K562 (cell line): ENCODE data around the gene RNF207. TPM values are rescaled to one million over a fixed set of nuclear protein-coding genes. Genes with fewer than 3 reads are reported as not detected.

ENCODE experiments used
- ATAC-seq: fragments of 200-7000 bp; cut with Tn5 transposase; 3 replicates; pipeline ENCODE4 v1.9.1; 2020; ENCODE audit warnings: moderate library complexity
- BruUV-seq: library from RNA; stranded (reverse); fragments of 400-500 nt; replicated peaks from 2 replicates; lab custom pipeline; 2021; lab: Mats Ljungman, UMichigan
- CTCF ChIA-PET: fragments of 300-600 bp; formaldehyde crosslinking; extraction: SDS; loops from one replicate; lab custom pipeline; 2021; ENCODE audit warnings: low intra/inter-chr PET ratio; lab: Yijun Ruan, JAX
- POLR2A ChIA-PET: fragments of 300-600, 350-650 bp; sonication (Branson Sonifier 250); formaldehyde crosslinking; extraction: SDS; loops from one replicate; lab custom pipeline; 2021; ENCODE audit warnings: antibody characterized with exemption, inconsistent platforms; lab: Yijun Ruan, JAX
- DNase-seq, 4 experiments: peaks; one replicate each; pipeline versions ENCODE4 v3.0.0 to v3.0.0-alpha.2; 2011 to 2018; ENCODE audit warnings: low spot score in 3 of 4, mixed read lengths in 3 of 4; ENCODE audit errors: extremely low read depth in 1 of 4
- FAIRE-seq: peaks from 2 replicates; lab custom pipeline; 2011; peaks lifted over from hg19 to GRCh38; lab: Jason Lieb, UNC
- H2AFZ ChIP-seq: 2 replicates; pipeline ENCODE4 v1.6.0; 2011; ENCODE audit warnings: low read depth, low read length, control low read depth, inconsistent platforms
- H3K27ac ChIP-seq: fragments of 200-600 bp; 3 replicates; pipeline ENCODE4 v1.8.0; 2011; ENCODE audit warnings: low read depth, mild to moderate bottlenecking, control low read depth, inconsistent platforms, low read length, moderate library complexity, mixed read lengths; ENCODE audit errors: extremely low read depth
- H3K27me3 ChIP-seq, 2 experiments: fragments of 300-600 bp in 1 of 2; 2 replicates in 1 of 2; 3 replicates in 1 of 2; pipeline versions ENCODE4 v1.6.0 to v1.8.0; 2011; ENCODE audit warnings: inconsistent platforms in 2 of 2, low read length in 2 of 2, mild to moderate bottlenecking in 1 of 2, mixed read lengths in 1 of 2, moderate library complexity in 1 of 2; ENCODE audit not compliant: control insufficient read depth in 2 of 2, insufficient read depth in 2 of 2
- H3K36me3 ChIP-seq: fragments of 300-600 bp; 3 replicates; pipeline ENCODE4 v1.8.0; 2011; ENCODE audit warnings: mild to moderate bottlenecking, low read length, inconsistent platforms; ENCODE audit not compliant: control insufficient read depth, insufficient read depth
- H3K4me1 ChIP-seq, 2 experiments: fragments of 200-600 bp in 1 of 2; replicated peaks in 1 of 2; 2 replicates in 1 of 2; 3 replicates in 1 of 2; pipeline versions ENCODE4 v1.5.1 to v1.8.0; 2011; ENCODE audit warnings: inconsistent platforms in 2 of 2, low read length in 2 of 2, mild to moderate bottlenecking in 1 of 2, mixed read lengths in 1 of 2, moderate library complexity in 1 of 2; ENCODE audit not compliant: control insufficient read depth in 2 of 2, insufficient read depth in 2 of 2
- H3K4me2 ChIP-seq: 2 replicates; pipeline ENCODE4 v1.6.1; 2011; ENCODE audit warnings: low read length, control low read depth, inconsistent platforms, mixed read lengths; ENCODE audit not compliant: insufficient read depth
- H3K4me3 ChIP-seq: fragments of 200-600 bp; sonication (generic), shearing (Covaris generic); 2 replicates; pipeline ENCODE4 v1.5.1; 2016; ENCODE audit warnings: control low read depth, inconsistent platforms
- H3K79me2 ChIP-seq: fragments of 200-600 bp; 3 replicates; pipeline ENCODE4 v1.8.0; 2011; ENCODE audit warnings: low read length, inconsistent platforms; ENCODE audit not compliant: control insufficient read depth, insufficient read depth
- H3K9ac ChIP-seq, 2 experiments: 2 replicates each; pipeline versions ENCODE4 v1.6.0 to v1.6.1; 2011; ENCODE audit warnings: low read depth in 2 of 2, low read length in 2 of 2, control low read depth in 1 of 2, inconsistent platforms in 1 of 2, mild to moderate bottlenecking in 1 of 2, mixed read lengths in 1 of 2; ENCODE audit not compliant: insufficient read depth in 1 of 2
- H3K9me1 ChIP-seq: one replicate; pipeline ENCODE4 v1.6.0; 2011; ENCODE audit warnings: inconsistent platforms, mild to moderate bottlenecking, low read length, moderate library complexity; ENCODE audit not compliant: control insufficient read depth, insufficient read depth
- H3K9me3 ChIP-seq: replicated peaks from 2 replicates; pipeline ENCODE4 v1.5.1; 2011; ENCODE audit warnings: low read depth, low read length, inconsistent platforms; ENCODE audit not compliant: control insufficient read depth, insufficient read depth
- H4K20me1 ChIP-seq: replicated peaks from 2 replicates; pipeline ENCODE4 v1.6.1; 2011; ENCODE audit warnings: low read length, inconsistent platforms, mixed read lengths; ENCODE audit not compliant: control insufficient read depth, insufficient read depth
- BCLAF1 ChIP-seq, 2 experiments: fragments of 450-650 bp in 1 of 2; IDR thresholded peaks; 2 replicates each; pipeline ENCODE4 v1.6.1; 2011 to 2017; ENCODE audit warnings: low read depth in 2 of 2, antibody characterized with exemption in 1 of 2, borderline replicate concordance in 1 of 2, low read length in 1 of 2, mild to moderate bottlenecking in 1 of 2, mixed read lengths in 1 of 2; ENCODE audit not compliant: control insufficient read depth in 1 of 2
- CXXC5 ChIP-seq: fragments of 250-450 bp; sonication (Bioruptor Pico); IDR thresholded peaks from 2 replicates; pipeline ENCODE4 v1.8.0; 2022; ENCODE audit warnings: inconsistent platforms, mild to moderate bottlenecking, moderate library complexity
- EGR1 ChIP-seq: fragments of 450-650 bp; conservative IDR thresholded peaks from 2 replicates; pipeline ENCODE4 v1.6.1; 2017; ENCODE audit warnings: mild to moderate bottlenecking
- HDGF ChIP-seq: fragments of 450-650 bp; IDR thresholded peaks from 2 replicates; pipeline ENCODE4 v1.6.1; 2016
- HIVEP1 ChIP-seq: fragments of 250-450 bp; sonication (Bioruptor Pico); IDR thresholded peaks from 2 replicates; pipeline ENCODE4 v1.4.0; 2020; ENCODE audit warnings: mild to moderate bottlenecking
- KDM2B ChIP-seq: fragments of 250-450 bp; sonication (Bioruptor Pico); IDR thresholded peaks from 2 replicates; pipeline ENCODE4 v1.8.0; 2021; ENCODE audit warnings: mild to moderate bottlenecking, moderate library complexity
- MAX ChIP-seq: sonication (generic); formaldehyde crosslinking; IDR thresholded peaks from 2 replicates; pipeline ENCODE4 v1.9.0; 2022; ENCODE audit warnings: mild to moderate bottlenecking, missing genetic modification reagents
- NRF1 ChIP-seq, 2 experiments: fragments of 450-650 bp; IDR thresholded peaks in 1 of 2; conservative IDR thresholded peaks in 1 of 2; 2 replicates each; pipeline ENCODE4 v1.6.1; 2014; ENCODE audit warnings: mild to moderate bottlenecking in 2 of 2
- TEAD1 ChIP-seq, 2 experiments: fragments of 450-650 bp in 1 of 2; sonication (generic) in 1 of 2; formaldehyde crosslinking; IDR thresholded peaks; 2 replicates each; pipeline versions ENCODE4 v1.4.0 to v1.8.0; 2020 to 2022; ENCODE audit warnings: mild to moderate bottlenecking in 2 of 2, missing genetic modification reagents in 1 of 2
- UBTF ChIP-seq, 2 experiments: IDR thresholded peaks; 2 replicates each; pipeline ENCODE4 v1.6.1; 2012; ENCODE audit warnings: improper control_type of control experiment in 2 of 2, low read depth in 2 of 2, low read length in 2 of 2, borderline replicate concordance in 1 of 2
- ZBTB7A ChIP-seq: IDR thresholded peaks from 2 replicates; pipeline ENCODE4 v1.6.1; 2011; ENCODE audit warnings: low read depth, mild to moderate bottlenecking, low read length, moderate library complexity, borderline replicate concordance; ENCODE audit not compliant: control insufficient read depth
- WGBS: fragments of 100-300 bp; shearing (Covaris generic); methylation state at CpG from one replicate; pipeline ENCODE4 v1.1.6; 2016; ENCODE audit warnings: low coverage, mixed read lengths; ENCODE audit not compliant: insufficient coverage; ENCODE audit errors: missing lambda C conversion rate; 5-methylcytosine and 5-hydroxymethylcytosine counted together
- in situ Hi-C: fragments of 300-500 bp; cut with MboI; formaldehyde crosslinking; loops from 4 replicates; pipeline ENCODE4 v1.15.0; 2018; ENCODE audit warnings: inconsistent platforms, mixed read lengths
- intact Hi-C: fragments of 100-400 bp; cut with micrococcal nuclease; formaldehyde crosslinking; loops from 2 replicates; pipeline ENCODE4 v1.14.2; 2022
- polyA plus RNA-seq, 8 experiments: library from polyadenylated mRNA; depleted of rRNA in 4 of 8; stranded (reverse) in 5 of 8; unstranded in 3 of 8; fragments of >200 nt; fragmentation: Nextera tagmentation in 2 of 8; fragmentation: Illumina TruSeq in 1 of 8; extraction: Ambion mirVana in 2 of 8; extraction: Trizol in 1 of 8; gene quantifications; 2 replicates each; pipeline versions ENCODE4 v1.2.1 to v1.2.3, GENCODE V29; 2011 to 2014; ENCODE audit warnings: inconsistent platforms in 1 of 8, missing spikeins in 1 of 8
- total RNA-seq, 7 experiments: library from RNA; depleted of rRNA in 6 of 7; stranded (reverse); fragments of >200 nt in 6 of 7; fragmentation: Illumina TruSeq in 2 of 7; extraction: Trizol in 2 of 7; gene quantifications; 2 replicates each; pipeline versions ENCODE4 v1.2.1 to v1.2.3, GENCODE V29; 2011 to 2021; ENCODE audit warnings: low replicate concordance in 1 of 7

Gene RNF207
- total and polyA plus RNA-seq, 9 of the 15 experiments (the other 6 are each of a cell fraction or from before 2014, with no cell fraction given), result 2.7 to 30.6 (median 12.9) TPM

GRCh38 chr1:6260433-6260934, 54.6 kb downstream of the RNF207 start (continued):
- no peak for TF ChIP-seq BCLAF1 (IDR thresholded peaks at IDR 0.05; ENCODE audit: borderline replicate concordance in 1 of 2, control insufficient read depth in 1 of 2, low read depth in 2 of 2, low read length in 1 of 2)
- TF ChIP-seq EGR1, result peak; percentile 8; the same call in 1 of the 2 replicates

- no peak within 1 kb of the TSS for H3K27ac ChIP-seq
- H3K4me3 ChIP-seq, result peak within 1 kb of the TSS; percentile 50
- peaks cover 0 to 15% of the 10 kb centered on the region in 2 experiments; a peak in 2 of 5 replicates for H3K27me3 ChIP-seq
- FAIRE-seq, result no peak
- H2AFZ ChIP-seq, result peak within 1 kb of the TSS; percentile 71
- peak within 1 kb of the TSS; percentile 16 to 84; a peak in 3 of 4 replicates for H3K9ac ChIP-seq
- 3% methylated on average over 34 of the region's 78 CpGs for WGBS
- ChIA-PET CTCF (no interaction called here), POLR2A (interaction anchor here (0.6 kb wide), 1 partner anchor 337 kb away, joined by 3 read pairs; no protein-coding TSS in a partner anchor)
- H3K36me3 ChIP-seq, result no peaks in the 10 kb centered on the region; the same call in 1 of the 3 replicates
- peak; percentile 82 to 96 (median 92) for DNase-seq
- peak; percentile 77 for ATAC-seq
- H3K9me3 ChIP-seq, result no peaks in the 10 kb centered on the region
- intact Hi-C loops (no loop called here), in situ Hi-C loops (loop anchor here (25.0 kb wide), 1 partner anchor 951 kb away; no protein-coding TSS in a partner anchor)
- no peaks in the 10 kb centered on the region for H3K79me2 ChIP-seq
- H3K4me1 ChIP-seq, result peaks cover 0 to 66% of the 10 kb centered on the region in 2 experiments; a peak in 3 of 5 replicates
- BruUV-seq, result no TSS peak
- peak within 1 kb of the TSS; percentile 71 for H3K4me2 ChIP-seq
- peaks cover 26% of the 10 kb centered on the region for H4K20me1 ChIP-seq
- H3K9me1 ChIP-seq, result no peaks in the 10 kb centered on the region
- TF ChIP-seq KDM2B (CRISPR knock-in tag) (0 out of 2 replicates have a peak, but pooled peaks have one; percentile 4), CXXC5 (CRISPR knock-in tag) (peak; percentile 64), ZBTB7A (peak; percentile 65; the same call in 1 of the 2 replicates), HDGF (no peak), TEAD1 (CRISPR knock-in tag; IDR thresholded peaks at IDR 0.05) (0 out of 4 replicates have a peak, but pooled peaks of 1 of the 2 experiments have one; percentile 37), NRF1 (conservative IDR thresholded peaks at IDR 0.05 in 1 of 2, IDR thresholded peaks at IDR 0.05 in 1 of 2) (peak; percentile 5 to 40; a peak in 2 of 4 replicates), UBTF (IDR thresholded peaks at IDR 0.05; ENCODE audit: borderline replicate concordance in 1 of 2, low read depth in 2 of 2, low read length in 2 of 2) (peak; percentile 8 to 71; a peak in 1 of 4 replicates), MAX (peak; percentile 26; the same call in 1 of the 2 replicates), HIVEP1 (CRISPR knock-in tag) (no peak)
Observed at GRCh38 chr1:6260961-6261614, 55.2 kb downstream of the RNF207 start, which contains the start of gene GPR153. GPR153 (minus strand) TSS chr1:6261098; CDS start chr1:6254905, 6,193 bp downstream.
